HepG2 (cell line): ENCODE measurements around the gene POLR3F. TPM values are rescaled to one million over a fixed set of nuclear protein-coding genes. Genes with fewer than 3 reads are reported as not detected.

Experiments
- ARHGAP35 ChIP-seq: sonication (generic); formaldehyde crosslinking; IDR thresholded peaks from 2 replicates; pipeline ENCODE4 v1.9.0; 2022; ENCODE audit warnings: mild to moderate bottlenecking, inconsistent platforms, moderate library complexity, missing genetic modification reagents, borderline replicate concordance
- BORCS8-MEF2B ChIP-seq: sonication (generic); formaldehyde crosslinking; IDR thresholded peaks from 2 replicates; pipeline ENCODE4 v1.8.0; 2022; ENCODE audit warnings: mild to moderate bottlenecking, missing genetic modification reagents
- HINFP ChIP-seq: sonication (generic); formaldehyde crosslinking; IDR thresholded peaks from 2 replicates; pipeline ENCODE4 v1.4.0; 2020; ENCODE audit warnings: low read depth, mild to moderate bottlenecking, missing genetic modification reagents
- HMG20B ChIP-seq: conservative IDR thresholded peaks from 2 replicates; pipeline ENCODE4 v1.6.1; 2016; ENCODE audit warnings: missing genetic modification reagents, missing compliant biosample characterization
- HOXA7 ChIP-seq: sonication (generic); formaldehyde crosslinking; IDR thresholded peaks from 2 replicates; pipeline ENCODE4 v1.8.1; 2022; ENCODE audit warnings: mild to moderate bottlenecking, missing genetic modification reagents, moderate library complexity
- NONO ChIP-seq, 2 experiments: fragments of 450-650 bp in 1 of 2; sonication (generic) in 1 of 2; formaldehyde crosslinking in 1 of 2; IDR thresholded peaks in 1 of 2; conservative IDR thresholded peaks in 1 of 2; 2 replicates each; pipeline versions ENCODE4 v1.6.1 to v1.8.0; 2017 to 2022; ENCODE audit warnings: mild to moderate bottlenecking in 1 of 2, missing genetic modification reagents in 1 of 2, moderate library complexity in 1 of 2
- TCF12 ChIP-seq, 2 experiments: fragments of 450-650 bp in 1 of 2; sonication (generic) in 1 of 2; formaldehyde crosslinking in 1 of 2; IDR thresholded peaks; 2 replicates each; pipeline versions ENCODE4 v1.6.1 to v1.8.0; 2017 to 2022; ENCODE audit warnings: antibody characterized with exemption in 1 of 2, mild to moderate bottlenecking in 1 of 2, missing genetic modification reagents in 1 of 2, moderate library complexity in 1 of 2
- WIZ ChIP-seq: sonication (generic); formaldehyde crosslinking; IDR thresholded peaks from 2 replicates; pipeline ENCODE4 v1.5.1; 2020; ENCODE audit warnings: mild to moderate bottlenecking, missing genetic modification reagents
- ZBTB14 ChIP-seq: sonication (generic); formaldehyde crosslinking; IDR thresholded peaks from 2 replicates; pipeline ENCODE4 v1.4.0; 2020; ENCODE audit warnings: missing genetic modification reagents
- ZBTB33 ChIP-seq: sonication (generic); formaldehyde crosslinking; IDR thresholded peaks from 2 replicates; pipeline ENCODE4 v1.4.0; 2020; ENCODE audit warnings: missing genetic modification reagents
- ZMAT3 ChIP-seq: sonication (generic); formaldehyde crosslinking; conservative IDR thresholded peaks from 2 replicates; pipeline ENCODE4 v1.7.0; 2021; ENCODE audit warnings: missing genetic modification reagents
- ZNF225 ChIP-seq: sonication (generic); formaldehyde crosslinking; IDR thresholded peaks from 2 replicates; pipeline ENCODE4 v1.4.0; 2020; ENCODE audit warnings: mild to moderate bottlenecking, missing genetic modification reagents
- ZNF407 ChIP-seq: sonication (generic); formaldehyde crosslinking; IDR thresholded peaks from one replicate; pipeline ENCODE4 v1.5.1; 2020; ENCODE audit warnings: mild to moderate bottlenecking, missing genetic modification reagents; ENCODE audit errors: not compliant biosample characterization
- ZNF44 ChIP-seq: sonication (generic); formaldehyde crosslinking; IDR thresholded peaks from 2 replicates; pipeline ENCODE4 v1.5.1; 2020; ENCODE audit warnings: mild to moderate bottlenecking, missing genetic modification reagents
- ZNF749 ChIP-seq: sonication (generic); formaldehyde crosslinking; IDR thresholded peaks from 2 replicates; pipeline ENCODE4 v1.8.0; 2022; ENCODE audit warnings: mild to moderate bottlenecking, missing genetic modification reagents, moderate library complexity, borderline replicate concordance
- ZNF790 ChIP-seq: sonication (generic); formaldehyde crosslinking; IDR thresholded peaks from 2 replicates; pipeline ENCODE4 v1.8.0; 2022; ENCODE audit warnings: missing genetic modification reagents, mild to moderate bottlenecking, borderline replicate concordance
- polyA plus RNA-seq, 8 experiments: library from polyadenylated mRNA; depleted of rRNA in 3 of 8; stranded (reverse) in 7 of 8; unstranded in 1 of 8; fragments of >200 nt; fragmentation: Illumina TruSeq in 4 of 8; extraction: Trizol in 4 of 8; gene quantifications; 2 replicates each; pipeline versions ENCODE4 v1.2.1 to v1.2.3, GENCODE V29; 2011 to 2016; ENCODE audit warnings: low read depth in 4 of 8, missing spikeins in 1 of 8, mixed read lengths in 1 of 8; ENCODE audit not compliant: insufficient read depth in 1 of 8
- total RNA-seq, 5 experiments: library from RNA; depleted of rRNA; stranded (reverse); fragments of >200 nt; fragmentation: Illumina TruSeq; extraction: Trizol; gene quantifications; 2 replicates each; pipeline ENCODE4 v1.2.3, GENCODE V29; 2016; ENCODE audit warnings: low read depth in 1 of 5

POLR3F gene
- total and polyA plus RNA-seq, 2 of the 13 experiments (the other 11 are each of a cell fraction or from before 2014, with no cell fraction given), result 11.7 to 25.5 TPM

GRCh38 chr20:18506744-18507143 is 39.6 kb downstream of the POLR3F start (continued):
- TF ChIP-seq ZNF749 (no peak), ARHGAP35 (CRISPR knock-in tag) (0 out of 2 replicates have a peak, but pooled peaks have one; percentile 11), ZNF790 (CRISPR knock-in tag) (peak; percentile 17; the same call in 1 of the 2 replicates), ZNF225 (CRISPR knock-in tag) (no peak), ZBTB14 (CRISPR knock-in tag) (no peak), ZNF407 (no peak), ZBTB33 (CRISPR knock-in tag) (0 out of 2 replicates have a peak, but pooled peaks have one; percentile 55), ZMAT3 (CRISPR knock-in tag) (no peak; the same call in 1 of the 2 replicates), TCF12 (IDR thresholded peaks at IDR 0.05) (no peak), TCF12 (CRISPR knock-in tag; IDR thresholded peaks at IDR 0.05) (no peak), BORCS8-MEF2B (CRISPR knock-in tag) (no peak), NONO (IDR thresholded peaks at IDR 0.05) (no peak), NONO (CRISPR knock-in tag; conservative IDR thresholded peaks at IDR 0.05) (0 out of 2 replicates have a peak, but pooled peaks have one; percentile 36), HMG20B (no peak), HOXA7 (peak; percentile 69; the same call in 1 of the 2 replicates), HINFP (CRISPR knock-in tag) (no peak), ZNF44 (CRISPR knock-in tag) (no peak), WIZ (CRISPR knock-in tag) (no peak)
